GM23338 (cell line): ENCODE results near the gene SYT6. TPM values are rescaled to one million over a fixed set of nuclear protein-coding genes. Genes with fewer than 3 reads are reported as not detected.

Experiments used
- ATAC-seq: fragments of 200-7000 bp; cut with Tn5 transposase; 3 replicates; pipeline ENCODE4 v1.9.1; 2020
- DNase-seq: peaks from one replicate; pipeline ENCODE4 v3.0.0-alpha.2; 2015; ENCODE audit warnings: low spot score
- H2AFZ ChIP-seq: fragments of 200-600 bp; sonication (generic); 2 replicates; pipeline ENCODE4 v1.8.0; 2016; ENCODE audit warnings: antibody characterized with exemption, mild to moderate bottlenecking, moderate library complexity
- H3F3A ChIP-seq: fragments of 200-600 bp; sonication (generic); replicated peaks from 2 replicates; pipeline ENCODE4 v1.8.0; 2017; ENCODE audit warnings: antibody characterized with exemption, mixed run types, low read depth
- H3K27ac ChIP-seq: fragments of 200-600 bp; sonication (generic); 2 replicates; pipeline ENCODE4 v1.6.1; 2016; ENCODE audit warnings: low read depth
- H3K27me3 ChIP-seq: fragments of 200-600 bp; sonication (generic); 2 replicates; pipeline ENCODE4 v1.8.0; 2016; ENCODE audit warnings: mild to moderate bottlenecking, mixed run types, moderate library complexity; ENCODE audit not compliant: insufficient read depth
- H3K36me3 ChIP-seq: fragments of 200-600 bp; sonication (generic); 2 replicates; pipeline ENCODE4 v1.8.0; 2016; ENCODE audit warnings: mild to moderate bottlenecking; ENCODE audit not compliant: insufficient read depth
- H3K4me1 ChIP-seq: fragments of 200-600 bp; sonication (generic); 2 replicates; pipeline ENCODE4 v1.8.0; 2016; ENCODE audit warnings: mild to moderate bottlenecking, moderate library complexity; ENCODE audit not compliant: insufficient read depth
- H3K4me2 ChIP-seq: fragments of 200-600 bp; sonication (generic); 2 replicates; pipeline ENCODE4 v1.7.1; 2017; ENCODE audit warnings: mixed run types
- H3K4me3 ChIP-seq: fragments of 200-600 bp; sonication (generic); 2 replicates; pipeline ENCODE4 v1.6.1; 2016; ENCODE audit warnings: mixed run types
- H3K79me2 ChIP-seq: fragments of 200-600 bp; sonication (generic); replicated peaks from 2 replicates; pipeline ENCODE4 v1.8.0; 2017; ENCODE audit warnings: mild to moderate bottlenecking; ENCODE audit not compliant: insufficient read depth
- H3K9me2 ChIP-seq: fragments of 200-600 bp; sonication (generic); 2 replicates; pipeline ENCODE4 v1.8.0; 2017; ENCODE audit not compliant: insufficient read depth
- H4K20me1 ChIP-seq: fragments of 200-600 bp; sonication (generic); replicated peaks from 2 replicates; pipeline ENCODE4 v1.8.0; 2017; ENCODE audit warnings: mild to moderate bottlenecking; ENCODE audit not compliant: insufficient read depth
- H3K27ac Mint-ChIP-seq: 2 replicates; pipeline ENCODE4 v1.8.0; 2020; ENCODE audit warnings: inconsistent platforms, mild to moderate bottlenecking, moderate library complexity, mixed read lengths
- H3K27me3 Mint-ChIP-seq: 3 replicates; pipeline ENCODE4 v1.8.0; 2022; ENCODE audit warnings: low read depth, mild to moderate bottlenecking, moderate library complexity, mixed read lengths, inconsistent platforms; ENCODE audit not compliant: insufficient read depth, poor library complexity
- H3K36me3 Mint-ChIP-seq: 3 replicates; pipeline ENCODE4 v1.8.0; 2021; ENCODE audit warnings: low read depth, mild to moderate bottlenecking, inconsistent platforms, moderate library complexity, mixed read lengths
- H3K4me1 Mint-ChIP-seq: 3 replicates; pipeline ENCODE4 v1.8.0; 2020; ENCODE audit warnings: mild to moderate bottlenecking, inconsistent platforms, mixed read lengths
- H3K4me3 Mint-ChIP-seq: 3 replicates; pipeline ENCODE4 v1.8.0; 2021; ENCODE audit warnings: moderate library complexity, mild to moderate bottlenecking, inconsistent platforms, mixed read lengths
- H3K9me3 Mint-ChIP-seq: 3 replicates; pipeline ENCODE4 v1.8.0; 2020; ENCODE audit warnings: moderate library complexity, mild to moderate bottlenecking, inconsistent platforms, mixed read lengths
- EZH2 ChIP-seq: fragments of 200-600 bp; sonication (generic); IDR thresholded peaks from one replicate; pipeline ENCODE4 v1.8.0; 2017; ENCODE audit warnings: antibody characterized with exemption, mild to moderate bottlenecking, low read depth; ENCODE audit not compliant: unreplicated experiment
- EZH2phosphoT487 ChIP-seq: fragments of 200-600 bp; sonication (generic); IDR thresholded peaks from one replicate; pipeline ENCODE4 v1.8.1; 2018; ENCODE audit warnings: antibody characterized with exemption; ENCODE audit not compliant: unreplicated experiment
- JUNB ChIP-seq: IDR thresholded peaks from one replicate; pipeline ENCODE4 v1.6.1; 2016; ENCODE audit warnings: antibody characterized with exemption; ENCODE audit not compliant: unreplicated experiment
- NANOG ChIP-seq: IDR thresholded peaks from 2 replicates; pipeline ENCODE4 v1.6.1; 2016; ENCODE audit warnings: antibody characterized with exemption, borderline replicate concordance
- POLR2AphosphoS5 ChIP-seq: IDR thresholded peaks from 2 replicates; pipeline ENCODE4 v1.6.1; 2016; ENCODE audit warnings: antibody characterized with exemption, low read depth
- REST ChIP-seq: IDR thresholded peaks from one replicate; pipeline ENCODE4 v1.6.1; 2018; ENCODE audit warnings: antibody characterized with exemption; ENCODE audit not compliant: unreplicated experiment
- STAT1 ChIP-seq: IDR thresholded peaks from one replicate; pipeline ENCODE4 v1.6.1; 2016; ENCODE audit warnings: antibody characterized with exemption; ENCODE audit not compliant: unreplicated experiment
- ZNF462 ChIP-seq: fragments of 250-450 bp; sonication (Bioruptor Pico); IDR thresholded peaks from 2 replicates; pipeline ENCODE4 v1.5.0; 2020; ENCODE audit warnings: mild to moderate bottlenecking, moderate library complexity
- polyA plus RNA-seq: library from polyadenylated mRNA; unstranded; fragments of >200 nt; fragmentation: Nextera tagmentation; extraction: Ambion mirVana; gene quantifications from 2 replicates; pipeline ENCODE4 v1.2.1, GENCODE V29; 2016
- total RNA-seq: library from RNA; depleted of rRNA; stranded (reverse); fragments of >200 nt; shearing (Covaris generic); gene quantifications from 2 replicates; pipeline ENCODE4 v1.2.3, GENCODE V29; 2014
- TF ChIP-seq, protein P1 (sequence below): IDR thresholded peaks from 2 replicates; pipeline ENCODE4 v1.6.1; 2016; ENCODE audit warnings: antibody characterized with exemption
- TF ChIP-seq, protein P2 (sequence below), 2 experiments: fragments of 200-600 bp in 1 of 2; sonication (generic) in 1 of 2; conservative IDR thresholded peaks; 2 replicates each; pipeline versions ENCODE4 v1.5.1 to v1.6.1; 2016 to 2017; ENCODE audit warnings: antibody characterized with exemption in 2 of 2, low read depth in 2 of 2, mild to moderate bottlenecking in 2 of 2, moderate library complexity in 1 of 2

The SYT6 gene
- total and polyA plus RNA-seq, 2 experiments from 2014 or later, result 31.2 to 42.6 TPM

- H3K9me2 ChIP-seq, result no peaks in the 10 kb centered on the region
- peak overlapping the region; percentile 17; the same call in 1 of the 2 replicates for H3K4me3 ChIP-seq
- ATAC-seq, result no peak
- H3K27me3 ChIP-seq, result peaks cover 13% of the 10 kb centered on the region
- peaks cover 34% of the 10 kb centered on the region for H3F3A ChIP-seq
- no peak overlapping the region for H3K4me3 Mint-ChIP-seq
- 0 out of 2 replicates have a peak overlapping the region, but pooled peaks have one; percentile 45 for H3K27ac ChIP-seq
- peaks cover 3% of the 10 kb centered on the region; the same call in 1 of the 3 replicates for H3K9me3 Mint-ChIP-seq
- 0 out of 2 replicates have a peak overlapping the region, but pooled peaks have one; percentile 96 for H3K4me2 ChIP-seq
- peaks cover 17% of the 10 kb centered on the region for H3K27me3 Mint-ChIP-seq
- peaks cover 78% of the 10 kb centered on the region for H3K4me1 ChIP-seq
- H3K27ac Mint-ChIP-seq, result no peak overlapping the region
- peaks cover 13% of the 10 kb centered on the region; the same call in 1 of the 2 replicates for H3K36me3 ChIP-seq
- H3K79me2 ChIP-seq, result peaks cover 89% of the 10 kb centered on the region
- H4K20me1 ChIP-seq, result peaks cover 47% of the 10 kb centered on the region; the same call in 1 of the 2 replicates
- no peak for DNase-seq
- no peak overlapping the region for H2AFZ ChIP-seq
- TF ChIP-seq NANOG (no peak), ZNF462 (CRISPR knock-in tag) (no peak), REST (no peak), STAT1 (no peak), JUNB (no peak), EZH2phosphoT487 (no peak), POLR2AphosphoS5 (no peak), EZH2 (no peak)
- TF ChIP-seq, protein P1, sequence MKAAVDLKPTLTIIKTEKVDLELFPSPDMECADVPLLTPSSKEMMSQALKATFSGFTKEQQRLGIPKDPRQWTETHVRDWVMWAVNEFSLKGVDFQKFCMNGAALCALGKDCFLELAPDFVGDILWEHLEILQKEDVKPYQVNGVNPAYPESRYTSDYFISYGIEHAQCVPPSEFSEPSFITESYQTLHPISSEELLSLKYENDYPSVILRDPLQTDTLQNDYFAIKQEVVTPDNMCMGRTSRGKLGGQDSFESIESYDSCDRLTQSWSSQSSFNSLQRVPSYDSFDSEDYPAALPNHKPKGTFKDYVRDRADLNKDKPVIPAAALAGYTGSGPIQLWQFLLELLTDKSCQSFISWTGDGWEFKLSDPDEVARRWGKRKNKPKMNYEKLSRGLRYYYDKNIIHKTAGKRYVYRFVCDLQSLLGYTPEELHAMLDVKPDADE, result no peak
- TF ChIP-seq, protein P2, sequence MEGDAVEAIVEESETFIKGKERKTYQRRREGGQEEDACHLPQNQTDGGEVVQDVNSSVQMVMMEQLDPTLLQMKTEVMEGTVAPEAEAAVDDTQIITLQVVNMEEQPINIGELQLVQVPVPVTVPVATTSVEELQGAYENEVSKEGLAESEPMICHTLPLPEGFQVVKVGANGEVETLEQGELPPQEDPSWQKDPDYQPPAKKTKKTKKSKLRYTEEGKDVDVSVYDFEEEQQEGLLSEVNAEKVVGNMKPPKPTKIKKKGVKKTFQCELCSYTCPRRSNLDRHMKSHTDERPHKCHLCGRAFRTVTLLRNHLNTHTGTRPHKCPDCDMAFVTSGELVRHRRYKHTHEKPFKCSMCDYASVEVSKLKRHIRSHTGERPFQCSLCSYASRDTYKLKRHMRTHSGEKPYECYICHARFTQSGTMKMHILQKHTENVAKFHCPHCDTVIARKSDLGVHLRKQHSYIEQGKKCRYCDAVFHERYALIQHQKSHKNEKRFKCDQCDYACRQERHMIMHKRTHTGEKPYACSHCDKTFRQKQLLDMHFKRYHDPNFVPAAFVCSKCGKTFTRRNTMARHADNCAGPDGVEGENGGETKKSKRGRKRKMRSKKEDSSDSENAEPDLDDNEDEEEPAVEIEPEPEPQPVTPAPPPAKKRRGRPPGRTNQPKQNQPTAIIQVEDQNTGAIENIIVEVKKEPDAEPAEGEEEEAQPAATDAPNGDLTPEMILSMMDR (conservative IDR thresholded peaks at IDR 0.05; ENCODE audit: low read depth in 2 of 2), result no peak
- peaks cover 37% of the 10 kb centered on the region for H3K36me3 Mint-ChIP-seq
- H3K4me1 Mint-ChIP-seq, result peaks cover 74% of the 10 kb centered on the region
Observed at GRCh38 chr1:114149211-114149610, 4.5 kb downstream of the SYT6 start.
